CD4-positive, alpha-beta T cell treated with Interleukin-1 beta for 1 hour (primary cell): ENCODE results near the gene ARAP1.

ENCODE experiments used
- DNase-seq, 2 donors: peaks; one replicate each; pipeline ENCODE4 v3.0.0-alpha.2; 2020 to 2022

ARAP1 gene

DNA sequence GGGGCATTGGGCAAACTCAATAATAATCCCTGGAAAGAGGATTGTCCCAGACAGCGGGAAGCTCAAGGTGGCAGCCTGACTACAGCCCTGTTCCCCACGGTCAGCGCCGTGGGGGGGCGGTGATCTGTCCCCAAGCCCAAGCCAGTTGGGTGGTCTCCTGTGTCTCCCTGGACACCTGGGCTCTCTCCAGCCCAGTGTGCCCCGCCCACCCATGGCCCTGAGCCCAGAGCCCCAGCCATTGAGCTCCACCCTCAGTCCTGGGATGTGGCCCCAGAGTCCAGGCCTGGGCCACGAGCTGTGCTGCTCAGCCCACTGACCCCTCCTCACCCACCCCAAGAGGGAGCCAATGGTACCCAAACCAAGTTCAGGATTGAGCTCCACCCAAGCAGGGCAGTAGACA, 50.1 kb downstream of the ARAP1 start:
- no peak for DNase-seq

DNA sequence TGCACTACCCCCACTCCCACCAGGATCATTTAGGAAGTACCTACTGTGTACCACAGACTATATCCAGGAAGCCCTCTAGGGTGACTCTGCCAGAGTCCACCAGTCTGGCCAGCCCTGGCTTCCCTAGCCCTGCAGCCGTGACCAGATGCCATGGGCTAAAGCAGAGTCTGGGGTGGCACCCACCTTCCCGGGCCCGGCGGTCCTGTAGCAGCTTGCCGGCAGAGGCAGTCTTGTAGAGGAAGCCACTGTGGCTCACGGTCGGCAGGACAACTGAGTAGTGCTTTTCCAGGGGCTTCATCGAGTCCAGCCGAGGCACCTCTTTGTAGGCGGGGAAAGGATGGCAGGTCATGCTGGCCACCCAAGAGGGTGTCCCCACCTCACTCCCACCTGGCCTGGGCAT, 50.7 kb downstream of the ARAP1 start:
- DNase-seq: no peak

DNA sequence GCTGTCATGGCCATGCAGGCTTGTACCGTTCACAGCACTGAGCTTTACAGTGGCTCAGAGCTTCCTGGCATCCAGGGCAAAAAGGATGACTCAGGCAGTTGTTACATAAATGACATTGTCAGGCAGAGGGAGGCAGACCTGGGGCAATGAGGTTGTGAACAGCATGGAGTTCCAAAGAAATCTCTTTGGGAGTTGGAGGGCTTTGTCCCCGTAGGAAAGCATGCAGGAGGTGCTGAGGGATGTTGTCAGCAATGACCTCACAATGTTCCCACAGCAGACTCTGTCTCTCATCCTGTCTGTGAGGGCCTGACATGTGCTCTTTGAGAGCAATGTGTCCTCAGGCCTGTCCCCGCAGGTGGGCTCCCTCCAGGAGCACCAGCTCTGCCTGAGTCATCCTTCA, 52.1 kb downstream of the ARAP1 start:
- DNase-seq: no peak

DNA sequence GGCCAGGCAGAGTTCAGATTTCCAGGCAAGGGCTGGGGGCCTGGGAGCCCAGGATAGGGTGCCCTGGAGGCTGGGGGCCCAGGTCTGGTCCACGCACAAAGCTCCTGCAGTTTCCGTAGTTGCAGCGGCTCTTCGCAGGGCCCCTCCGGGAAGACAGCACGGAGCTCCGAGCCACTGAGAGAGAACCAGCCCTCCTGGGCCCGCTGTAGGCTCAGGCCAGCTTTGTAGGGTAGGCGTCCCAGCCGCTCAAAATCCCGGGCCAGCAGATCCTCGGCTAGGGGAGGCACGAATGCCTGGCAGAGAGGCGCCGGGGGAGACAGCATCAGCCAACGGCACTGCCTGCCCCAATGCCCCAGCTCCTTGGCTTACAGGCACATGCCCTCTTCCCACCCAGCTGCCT, 54.4 kb downstream of the ARAP1 start:
- no peak for DNase-seq

DNA sequence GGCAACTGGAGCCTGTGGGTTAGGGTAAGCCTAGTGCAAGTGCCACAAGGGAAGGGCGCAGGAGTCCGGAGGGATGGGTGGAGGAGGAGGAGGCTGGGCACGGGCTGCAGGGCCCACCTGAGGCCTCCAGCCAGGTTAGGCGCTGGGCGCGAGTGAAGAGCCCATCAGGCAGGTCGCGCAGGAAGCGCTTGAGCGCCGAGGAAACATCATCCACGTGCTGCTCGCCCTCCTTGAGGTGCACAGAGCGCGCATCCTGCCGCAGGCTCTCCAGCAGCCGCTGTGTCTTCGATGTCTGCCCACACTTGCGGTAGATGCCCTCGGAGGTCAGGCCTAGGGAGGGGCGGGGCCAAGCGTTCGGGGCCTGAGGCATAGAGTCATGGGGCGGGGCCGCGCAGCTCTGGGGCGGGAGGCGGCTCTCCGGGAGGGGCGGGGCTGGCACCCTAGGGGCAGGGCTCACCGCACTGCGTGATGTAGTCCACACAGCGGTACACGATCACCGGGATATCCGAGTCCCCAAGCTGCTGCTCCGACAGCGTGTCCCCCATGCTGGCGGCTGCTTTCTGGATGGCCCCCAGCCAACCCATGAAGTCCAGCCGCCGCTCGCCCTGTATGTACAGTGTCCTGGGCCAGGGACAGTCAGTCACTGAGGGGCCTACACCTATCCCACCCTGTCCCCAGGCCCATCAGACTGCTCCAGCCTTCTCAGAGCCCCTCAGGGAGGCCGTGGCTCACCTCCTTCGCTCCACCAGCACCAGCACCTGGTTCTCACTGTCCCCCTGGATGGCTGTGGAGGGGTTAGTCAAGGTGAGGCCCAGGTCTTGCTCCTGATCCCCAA, 55.1 kb downstream of the ARAP1 start:
- no peak for DNase-seq

DNA sequence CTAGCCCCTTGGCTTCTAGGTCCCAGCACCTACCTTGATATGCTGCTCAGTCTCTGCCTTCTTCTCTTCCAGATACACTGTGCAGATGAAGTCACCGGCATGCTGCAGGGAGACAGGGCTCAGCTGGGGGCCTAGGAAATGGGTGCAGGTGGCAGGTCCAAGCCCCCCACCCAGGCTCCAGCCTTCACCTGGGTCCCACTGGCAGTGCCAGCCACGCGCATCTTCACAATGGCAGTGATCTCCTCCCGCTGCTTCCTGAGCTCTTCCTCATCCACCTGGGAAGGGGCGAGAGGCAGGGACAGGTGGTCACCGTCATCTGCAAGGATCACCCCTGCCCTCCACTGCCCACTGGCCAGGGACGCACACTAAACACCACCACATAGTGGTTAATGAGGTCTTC, 56.9 kb downstream of the ARAP1 start:
- DNase-seq: no peak

DNA sequence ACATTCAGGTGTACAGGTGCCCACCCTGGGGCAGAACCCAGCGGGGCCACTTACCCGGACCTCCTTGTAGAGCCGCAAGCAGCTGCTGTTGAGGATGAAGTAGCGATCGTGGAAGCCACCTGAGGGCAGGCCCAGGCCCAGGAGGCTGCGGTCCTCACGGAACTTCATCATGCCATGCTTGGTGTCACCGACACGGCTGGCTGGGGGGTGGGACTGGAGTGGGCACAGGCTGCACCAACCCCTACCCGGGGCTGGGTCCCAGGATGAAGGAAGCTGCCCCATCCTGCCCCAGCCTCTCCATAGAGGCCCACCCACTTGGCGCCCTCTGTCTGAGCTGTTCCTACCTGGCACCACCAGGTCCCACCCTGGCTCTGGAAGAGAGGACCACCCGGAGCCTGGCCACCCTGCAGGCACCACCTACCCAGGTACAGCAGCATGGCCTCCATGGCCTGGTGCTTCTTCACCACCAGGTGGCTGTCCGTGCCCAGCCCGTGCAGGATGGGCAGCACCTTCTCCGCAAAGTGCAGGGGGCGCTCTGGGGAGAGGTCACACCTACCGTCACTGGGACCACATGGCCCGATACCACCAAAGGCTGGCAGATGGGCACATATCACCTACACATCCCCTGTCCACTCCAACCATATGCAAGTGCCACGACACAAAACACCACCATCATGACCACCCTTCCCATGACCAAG, 58.8 kb downstream of the ARAP1 start:
- DNase-seq: no peak

DNA sequence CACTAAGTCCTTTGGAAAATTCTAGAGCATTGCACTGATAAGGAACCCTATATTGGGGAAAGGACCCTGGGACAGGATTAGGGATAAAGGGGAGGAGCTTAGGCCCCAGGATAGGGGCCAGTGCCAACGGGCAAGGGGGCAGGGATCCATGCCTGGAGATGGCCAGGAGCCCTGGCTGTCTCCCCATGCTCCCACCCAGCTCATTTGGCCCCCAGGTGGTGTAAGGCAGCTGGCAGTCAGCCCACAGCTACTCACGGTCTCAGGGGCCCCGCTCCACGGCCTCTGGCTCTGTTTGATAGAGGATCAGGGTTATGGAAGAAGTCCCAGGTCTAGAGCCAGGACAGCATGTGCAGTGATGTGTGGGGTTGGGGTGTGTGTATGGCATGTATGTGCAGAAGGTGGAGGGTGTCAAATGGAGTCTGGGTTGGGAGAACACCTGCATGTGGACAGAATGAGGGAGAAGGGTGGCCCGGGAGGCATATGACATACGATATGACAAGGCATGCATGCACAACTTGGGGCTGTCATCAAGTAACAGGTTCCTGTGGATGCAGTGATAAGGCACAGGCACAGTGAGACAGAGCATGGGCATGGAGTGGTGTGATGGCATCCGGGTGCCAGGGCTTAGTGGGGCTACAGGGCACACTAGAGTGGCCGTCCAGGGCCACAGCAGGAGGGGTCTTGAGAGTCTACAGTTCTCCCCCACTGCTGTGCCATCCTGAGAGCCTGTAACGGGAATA, 59.5 kb downstream of the ARAP1 start:
- no peak for DNase-seq

DNA sequence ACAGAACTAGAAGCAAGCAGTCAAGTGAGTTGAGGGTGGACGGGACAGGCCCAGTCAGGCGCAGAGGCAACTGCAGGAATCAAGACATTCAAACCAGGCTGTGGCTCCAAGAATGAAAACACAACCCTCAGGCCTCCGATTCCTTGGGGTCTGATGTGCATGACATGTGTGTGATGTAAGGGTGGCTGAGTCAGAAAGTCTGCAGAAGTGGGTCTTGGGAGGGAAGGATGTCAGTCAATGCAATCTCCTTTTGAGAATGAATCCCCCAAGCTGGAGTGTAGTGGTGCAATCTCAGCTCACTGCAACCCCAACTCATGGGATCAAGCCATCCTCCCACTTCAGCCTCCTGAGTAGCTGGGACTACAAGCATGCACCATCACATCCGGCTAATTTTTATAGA, 62.0 kb downstream of the ARAP1 start:
- DNase-seq: no peak

DNA sequence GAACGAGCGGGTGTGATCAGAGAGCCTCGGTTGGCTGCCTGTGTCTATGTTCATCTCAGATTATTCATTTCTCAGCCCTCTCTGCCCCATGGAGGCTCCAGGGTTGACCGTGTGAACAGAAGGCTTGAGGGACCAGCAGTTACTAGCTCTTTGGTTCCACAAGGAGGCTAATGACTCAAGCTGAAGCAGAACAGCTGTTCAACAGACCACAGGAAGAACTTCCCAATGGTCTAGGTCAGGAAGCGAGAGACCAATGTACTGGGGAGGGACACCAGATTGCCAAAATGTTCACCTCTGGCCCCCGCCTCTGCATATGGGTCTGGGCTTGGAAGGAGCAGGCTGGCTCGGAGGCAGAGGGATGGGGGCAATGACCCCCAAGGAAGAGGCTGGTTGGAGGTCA, 63.3 kb downstream of the ARAP1 start:
- no peak for DNase-seq

DNA sequence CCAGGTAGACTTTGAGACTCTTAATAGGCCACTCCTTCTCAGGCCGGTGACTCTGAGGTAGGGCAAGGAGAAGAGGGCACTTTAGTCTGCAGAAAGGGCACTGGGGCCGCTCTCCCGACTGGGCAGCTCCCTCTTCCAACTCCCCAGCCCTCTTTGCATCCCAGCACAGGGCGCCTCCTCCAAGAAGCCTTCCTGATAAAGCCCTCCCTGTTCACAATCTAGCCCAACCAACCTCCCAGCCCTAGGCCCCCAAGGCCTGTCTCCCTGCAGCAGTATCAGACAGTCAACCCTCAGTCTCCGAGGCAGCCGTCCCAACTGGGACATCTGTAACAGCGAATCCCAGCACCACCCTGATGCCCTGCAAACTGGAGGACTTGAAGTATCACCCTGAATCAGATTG, 63.7 kb downstream of the ARAP1 start:
- no peak for DNase-seq

DNA sequence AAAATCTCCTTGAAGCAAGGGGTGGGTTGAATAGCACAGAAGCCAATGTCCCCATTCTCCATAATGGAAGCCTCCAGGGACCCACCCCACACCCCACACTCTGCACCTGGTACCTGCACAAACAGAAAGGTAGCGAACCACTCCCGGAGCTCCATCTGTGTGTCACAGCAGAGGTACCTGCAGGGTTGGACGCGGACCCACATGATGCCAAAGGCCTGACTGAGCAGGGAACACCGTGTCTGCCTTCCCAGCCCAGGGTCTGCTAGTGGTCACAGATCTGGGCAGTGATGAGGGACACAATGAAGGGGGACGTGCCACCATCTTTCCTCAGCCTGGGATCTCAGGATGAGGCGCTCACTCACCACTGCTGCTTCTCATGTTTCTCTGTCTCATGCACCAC, 64.9 kb downstream of the ARAP1 start:
- no peak for DNase-seq

DNA sequence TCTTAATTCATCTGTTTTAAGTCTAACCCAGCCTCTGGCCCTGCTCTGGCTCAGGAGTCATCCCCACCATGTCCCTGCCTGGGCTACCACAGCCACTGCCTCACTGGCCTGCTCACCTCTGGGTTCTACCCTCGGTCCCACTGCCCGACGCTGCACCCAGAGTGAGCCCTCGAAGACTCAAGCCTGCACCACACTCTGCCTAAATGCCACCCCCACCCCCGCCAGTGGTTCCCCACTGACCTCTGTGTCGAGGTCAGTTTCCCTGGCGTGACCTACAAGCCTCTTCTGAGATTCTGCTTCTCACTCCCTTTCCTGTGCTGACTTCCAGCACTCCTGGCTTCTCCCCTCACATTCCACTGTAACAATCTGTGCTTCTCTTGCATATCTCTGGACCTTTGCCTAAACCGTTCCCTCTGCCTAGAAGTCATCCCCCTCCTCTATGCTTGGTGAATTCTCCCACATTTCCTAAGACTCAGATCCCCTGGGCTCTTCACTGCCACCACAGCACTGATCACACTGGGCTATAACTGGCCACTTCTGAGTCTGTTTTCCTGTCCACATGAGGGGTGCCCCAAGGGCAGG, 65.5 kb downstream of the ARAP1 start:
- DNase-seq: no peak

DNA sequence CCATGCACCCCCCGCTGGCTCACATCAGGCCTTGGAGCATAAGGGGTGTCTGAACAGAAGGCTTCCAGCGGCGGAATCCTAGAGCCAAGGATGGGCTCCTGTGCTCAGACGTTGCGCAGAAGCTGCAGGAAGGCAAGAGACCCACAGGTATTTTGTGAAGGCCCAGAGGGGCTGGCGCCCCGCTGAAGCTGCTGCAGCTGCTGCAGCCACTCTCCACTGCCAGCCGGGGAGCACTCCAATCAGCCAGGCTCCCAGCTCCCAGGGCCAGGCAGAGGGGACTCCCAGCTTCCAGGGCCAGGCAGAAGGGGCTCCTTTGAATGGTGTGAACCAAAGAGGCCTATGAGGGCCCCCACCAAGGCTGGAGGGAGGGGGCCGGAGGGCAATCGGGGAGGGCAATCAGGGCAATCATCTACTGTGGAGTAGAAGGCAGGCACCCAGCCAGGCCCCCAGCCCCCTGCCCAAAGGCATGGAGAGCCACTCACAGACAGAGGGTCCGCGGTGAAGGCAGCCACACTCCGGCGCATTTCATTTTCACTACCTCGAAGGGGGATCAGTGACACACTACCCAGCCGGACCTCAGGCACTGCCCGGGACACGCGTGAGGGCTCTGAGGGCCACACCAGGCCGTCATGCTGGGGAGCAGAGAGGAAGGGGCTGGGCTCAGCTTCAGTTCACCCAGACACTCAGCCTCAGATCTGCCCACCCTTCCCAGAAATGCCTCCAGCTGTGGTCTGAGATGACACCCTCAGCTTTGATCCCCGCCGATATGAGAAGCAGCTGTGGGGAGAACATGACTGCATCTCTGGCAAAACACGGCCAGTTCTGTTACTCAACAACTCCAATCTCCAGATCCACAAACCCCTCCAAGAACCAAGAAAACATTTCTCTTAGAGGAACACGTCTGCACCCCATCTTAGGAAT, 66.4 kb downstream of the ARAP1 start:
- no peak for DNase-seq

DNA sequence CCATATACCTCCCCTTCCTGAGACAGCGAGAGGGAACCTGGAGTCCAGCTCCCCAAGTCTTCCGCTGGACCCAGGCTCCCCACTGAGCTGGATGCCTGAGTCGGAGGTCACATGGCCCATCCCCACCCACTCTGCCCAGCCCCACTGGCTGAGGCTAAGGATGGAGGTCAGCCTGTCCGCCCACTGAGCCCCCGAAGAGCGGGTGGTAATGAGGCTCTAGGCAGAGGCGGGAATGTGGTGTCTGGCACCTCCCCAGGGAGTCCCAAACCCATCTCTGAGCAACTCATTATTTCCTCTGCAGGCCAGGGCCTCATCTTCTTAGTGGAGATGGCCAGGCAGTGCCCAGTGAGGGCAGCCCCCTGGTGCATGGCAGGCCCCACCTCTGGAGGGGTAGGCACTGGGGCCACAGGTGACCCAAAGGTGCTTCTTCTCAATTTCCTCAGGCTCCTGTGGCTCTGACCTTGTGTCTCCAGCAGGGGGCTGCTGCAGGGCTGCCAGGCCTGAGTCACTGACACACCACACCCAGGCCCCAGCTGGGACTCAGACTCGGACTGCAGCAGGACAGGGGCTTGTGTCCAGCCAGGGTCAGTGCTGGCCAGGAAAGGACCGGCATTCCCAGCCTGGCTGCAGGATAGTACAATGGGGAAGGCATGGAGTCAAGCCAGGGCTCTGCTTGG, 67.8 kb downstream of the ARAP1 start:
- peak; percentile 29 to 42 for DNase-seq

DNA sequence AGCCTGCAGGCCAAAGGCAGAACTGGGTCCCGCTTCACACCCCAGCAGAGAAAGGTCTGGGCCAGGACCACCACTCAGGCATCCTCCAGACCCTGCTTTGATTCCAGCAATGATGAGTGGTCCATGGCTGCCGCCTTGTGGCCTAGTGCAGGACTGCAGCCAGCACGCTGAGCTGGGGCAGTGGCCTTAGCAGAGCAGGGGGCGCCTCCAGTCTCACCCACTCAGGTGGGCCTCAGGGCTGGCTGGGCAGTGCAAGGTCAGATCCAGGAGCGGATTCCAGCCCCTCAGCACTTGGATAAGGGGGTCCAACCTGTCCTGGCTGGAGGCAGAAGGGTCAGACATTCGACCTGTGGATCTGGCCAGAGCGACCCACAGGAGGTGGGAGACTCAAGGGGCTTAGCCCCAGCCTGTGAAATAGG, 68.4 kb downstream of the ARAP1 start:
- DNase-seq: peak; percentile 54 to 62

DNA sequence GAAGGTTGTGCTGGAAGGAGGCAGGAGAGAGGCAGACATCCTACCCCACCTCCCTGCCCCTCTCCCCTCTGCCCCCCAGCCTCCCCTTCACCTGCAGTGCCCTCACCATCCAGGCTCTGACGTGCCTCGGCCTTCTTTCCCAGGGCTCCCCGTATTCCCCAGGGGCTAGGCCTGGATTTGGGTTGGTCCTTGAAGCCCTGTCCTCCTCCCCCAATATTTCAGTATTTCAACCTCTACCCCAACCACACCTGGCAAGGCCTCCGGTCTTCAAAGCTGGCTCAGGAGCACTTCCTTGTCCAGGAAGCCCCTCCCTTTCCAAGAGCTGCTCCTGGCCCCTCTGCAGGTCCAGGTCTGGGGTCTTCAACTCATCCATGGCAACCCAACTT, 69.4 kb downstream of the ARAP1 start:
- DNase-seq: no peak

DNA sequence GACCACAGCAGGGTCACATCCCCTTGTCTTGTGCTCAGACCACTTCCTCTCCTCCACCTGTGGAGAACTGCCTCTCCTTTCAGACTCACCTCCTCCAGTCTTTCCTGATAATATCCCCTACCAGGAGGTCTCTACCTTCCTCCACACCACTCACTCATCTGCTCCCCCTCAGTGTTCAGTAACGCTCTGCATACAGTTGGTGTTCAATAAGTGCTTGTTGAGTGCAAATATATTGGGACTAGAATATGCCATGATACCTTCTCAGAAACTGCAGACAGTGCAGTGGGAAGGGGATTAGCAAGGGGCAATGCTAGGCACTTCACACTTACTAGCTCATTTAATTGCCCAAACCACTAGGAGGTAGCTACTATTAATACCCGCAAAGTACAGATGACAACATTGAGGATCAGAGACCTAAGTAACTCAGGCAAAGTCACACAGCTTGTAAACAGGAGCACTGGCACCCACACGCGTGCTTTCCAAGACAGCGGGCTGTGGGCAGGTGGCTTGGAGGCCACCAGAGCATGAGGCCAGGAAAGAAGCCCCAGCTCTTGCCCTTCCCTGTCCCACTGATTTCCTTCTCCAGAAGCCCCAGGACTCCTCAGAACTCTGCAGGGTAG, 69.9 kb downstream of the ARAP1 start:
- DNase-seq: no peak

DNA sequence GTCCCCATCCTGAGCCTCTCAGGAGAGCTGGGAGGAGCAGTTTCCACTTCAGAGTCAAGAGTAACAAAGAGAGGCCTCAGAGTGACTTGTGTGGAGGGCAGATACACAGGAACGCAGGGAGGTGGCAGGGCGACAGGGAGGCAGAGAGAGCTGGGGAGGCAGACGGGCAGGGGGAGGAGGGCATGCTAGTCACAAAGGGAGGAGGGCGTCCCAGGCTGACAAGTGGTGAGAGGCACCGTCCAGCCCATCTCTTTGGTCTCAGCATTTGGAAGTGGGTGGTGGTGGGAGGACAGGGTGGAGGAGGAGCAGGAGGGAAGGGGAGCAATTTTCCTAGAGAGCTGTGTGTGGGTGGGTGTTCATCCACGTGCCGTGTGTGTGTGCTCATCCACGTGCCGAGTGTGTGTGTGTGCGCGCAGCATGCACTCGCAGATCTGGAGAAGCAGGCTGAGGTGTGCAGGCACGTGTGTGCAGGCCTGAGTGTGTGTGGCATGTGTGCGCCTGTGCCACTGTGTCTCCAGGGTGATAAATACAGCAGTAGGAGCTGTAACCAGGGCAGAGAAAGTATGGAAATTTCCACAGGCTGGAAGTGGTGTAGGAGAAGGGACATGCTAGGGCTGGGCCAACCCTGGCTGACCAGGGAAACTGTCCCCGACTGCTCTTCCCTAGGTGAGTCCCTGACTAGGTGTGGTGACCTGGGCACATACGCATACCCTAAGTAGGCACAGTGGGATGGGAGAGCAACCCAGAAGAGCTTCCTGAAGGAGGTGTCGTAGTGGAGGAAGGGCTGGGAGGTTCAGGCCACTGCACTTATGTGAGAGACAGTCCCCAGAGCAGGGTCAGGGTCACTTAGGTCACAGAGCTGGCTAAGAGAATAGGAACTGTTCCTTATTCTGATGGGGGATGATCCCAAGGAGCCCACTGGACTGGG, 70.7 kb downstream of the ARAP1 start:
- DNase-seq: no peak

DNA sequence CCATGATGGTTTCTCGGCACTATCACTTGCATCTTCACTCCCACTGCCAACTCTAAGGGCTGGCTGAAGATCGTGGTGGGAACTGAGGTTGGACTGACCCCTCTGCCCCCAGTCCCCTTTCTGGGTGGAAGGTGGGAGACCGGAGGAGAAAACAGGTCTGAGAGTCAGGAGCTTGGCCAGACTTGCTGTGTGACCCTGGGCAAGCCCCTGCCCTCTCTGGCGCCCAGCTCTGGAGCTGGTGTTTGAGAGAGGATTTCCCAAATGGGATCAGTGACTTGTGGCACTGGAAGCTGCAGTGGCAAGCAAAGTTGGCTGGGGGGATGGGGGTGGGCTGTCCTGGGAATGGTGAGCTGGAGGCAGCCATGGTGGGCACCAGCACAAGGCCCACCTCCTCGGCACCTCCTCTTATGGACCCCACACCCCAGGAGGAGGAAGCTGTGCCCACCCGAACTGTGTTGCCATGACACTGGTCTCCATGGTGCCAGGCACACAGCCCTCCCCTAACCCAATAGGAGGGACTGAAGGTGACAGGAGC, 71.5 kb downstream of the ARAP1 start:
- no peak for DNase-seq
